MG63 (cell line): ENCODE data around the gene LHX2. TPM values are rescaled to one million over a fixed set of nuclear protein-coding genes. Genes with fewer than 3 reads are reported as not detected.
A peak's percentile ranks its signal among the peaks of the same experiment; 100 is the strongest.

Experiments
- DNase-seq: peaks from one replicate; pipeline ENCODE4 v3.0.0-alpha.2; 2020
- H3K27me3 ChIP-seq: fragments of 250-450 bp; sonication (Bioruptor Pico); 2 replicates; pipeline ENCODE4 v1.5.1; 2020; ENCODE audit warnings: mild to moderate bottlenecking, moderate library complexity
- H3K36me3 ChIP-seq: fragments of 250-450 bp; sonication (Bioruptor Pico); 2 replicates; pipeline ENCODE4 v1.5.1; 2020; ENCODE audit warnings: mild to moderate bottlenecking, moderate library complexity
- H3K4me3 ChIP-seq: fragments of 250-450 bp; sonication (Bioruptor Pico); 2 replicates; pipeline ENCODE4 v1.5.1; 2020; ENCODE audit warnings: mild to moderate bottlenecking, moderate library complexity
- H3K9me3 ChIP-seq: fragments of 250-450 bp; sonication (Bioruptor Pico); 2 replicates; pipeline ENCODE4 v1.5.1; 2020; ENCODE audit warnings: mild to moderate bottlenecking, moderate library complexity
- total RNA-seq: library from RNA; depleted of rRNA; stranded (reverse); fragments of >200 nt; shearing (Covaris generic); gene quantifications from 2 replicates; pipeline ENCODE4 v1.2.3, GENCODE V29; 2014; ENCODE audit warnings: low replicate concordance; rRNA removed

The LHX2 gene
- total RNA-seq, 1 experiment from 2014 or later = 0.49 TPM

GRCh38 chr9:124062172-124062571, 50.6 kb downstream of the LHX2 start:
- Histone ChIP-seq H3K9me3 (no peaks in the 10 kb centered on the region), H3K4me3 (no peak overlapping the region), H3K27me3 (peaks cover 10% of the 10 kb centered on the region; the same call in 1 of the 2 replicates), H3K36me3 (no peaks in the 10 kb centered on the region)
- DNase-seq = no peak

- peak; percentile 25 for DNase-seq
- no peak overlapping the region for H3K4me3 ChIP-seq
- no peaks in the 10 kb centered on the region for H3K27me3 ChIP-seq
- no peaks in the 10 kb centered on the region for H3K36me3 ChIP-seq
- 0 out of 2 replicates have a peak, but pooled peaks cover 2% of the 10 kb centered on the region for H3K9me3 ChIP-seq
These were observed 55.4 kb downstream of the LHX2 start for GRCh38 chr9:124066783-124067577.

- DNase-seq = no peak
- Histone ChIP-seq H3K9me3 (0 out of 2 replicates have a peak, but pooled peaks cover 2% of the 10 kb centered on the region), H3K4me3 (no peak overlapping the region), H3K36me3 (no peaks in the 10 kb centered on the region), H3K27me3 (no peaks in the 10 kb centered on the region)
These were observed 56.7 kb downstream of the LHX2 start for GRCh38 chr9:124068251-124068650.

- DNase-seq = no peak
- no peaks in the 10 kb centered on the region for H3K36me3 ChIP-seq
These were observed 63.2 kb downstream of the LHX2 start for GRCh38 chr9:124074746-124075145.

GRCh38 chr9:124075761-124076160, 64.2 kb downstream of the LHX2 start:
- no peaks in the 10 kb centered on the region for H3K36me3 ChIP-seq
- DNase-seq = no peak
- no peak overlapping the region for H3K4me3 ChIP-seq
- H3K9me3 ChIP-seq = no peaks in the 10 kb centered on the region
- no peaks in the 10 kb centered on the region for H3K27me3 ChIP-seq

More at GRCh38 chr9:124074746-124075145, 63.2 kb downstream of the LHX2 start:
- Histone ChIP-seq H3K27me3 (no peaks in the 10 kb centered on the region), H3K9me3 (no peaks in the 10 kb centered on the region), H3K4me3 (no peak overlapping the region)

- DNase-seq = peak; percentile 56
- H3K9me3 ChIP-seq = no peaks in the 10 kb centered on the region
- H3K4me3 ChIP-seq = no peak overlapping the region
- H3K27me3 ChIP-seq = no peaks in the 10 kb centered on the region
- H3K36me3 ChIP-seq = no peaks in the 10 kb centered on the region
These were observed 66.5 kb downstream of the LHX2 start for GRCh38 chr9:124077915-124078572.

- no peaks in the 10 kb centered on the region for H3K9me3 ChIP-seq
- no peak overlapping the region for H3K4me3 ChIP-seq
- H3K36me3 ChIP-seq = no peaks in the 10 kb centered on the region
- DNase-seq = peak; percentile 78
- H3K27me3 ChIP-seq = no peaks in the 10 kb centered on the region
These were observed 67.1 kb downstream of the LHX2 start for GRCh38 chr9:124078641-124079040.

- Histone ChIP-seq H3K27me3 (no peaks in the 10 kb centered on the region), H3K9me3 (no peaks in the 10 kb centered on the region), H3K36me3 (no peaks in the 10 kb centered on the region), H3K4me3 (no peak overlapping the region)
- peak; percentile 88 for DNase-seq
These were observed 67.8 kb downstream of the LHX2 start for GRCh38 chr9:124079176-124079925.

- Histone ChIP-seq H3K36me3 (no peaks in the 10 kb centered on the region), H3K9me3 (peaks cover 4% of the 10 kb centered on the region), H3K4me3 (no peak overlapping the region), H3K27me3 (no peaks in the 10 kb centered on the region)
- no peak for DNase-seq
These were observed 71.1 kb downstream of the LHX2 start for GRCh38 chr9:124082622-124083021.

Other genes starting within 250 kb of the LHX2 start
- 10.6 and 35.3 TPM in 2 replicates for gene DENND1A, start 81.6 kb upstream of the LHX2 start, total RNA-seq
- gene NEK6, start 246.2 kb downstream of the LHX2 start, total RNA-seq = 25.0 and 33.1 TPM in 2 replicates